Head of caudate nucleus (tissue), 42 donors: Measurements from ENCODE around the gene HNRNPH3.

Source experiments
- DNase-seq, 42 donors: peaks; one replicate each; pipeline versions ENCODE4 v3.0.0 to v3.0.0-alpha.2; 2020 to 2021; ENCODE audit warnings: mixed read lengths in 7 of 42
- intact Hi-C: fragments of 100-400 bp; cut with DNase I; formaldehyde crosslinking; loops from one replicate; pipeline ENCODE4 v1.15.0; 2022

HNRNPH3 gene

DNA sequence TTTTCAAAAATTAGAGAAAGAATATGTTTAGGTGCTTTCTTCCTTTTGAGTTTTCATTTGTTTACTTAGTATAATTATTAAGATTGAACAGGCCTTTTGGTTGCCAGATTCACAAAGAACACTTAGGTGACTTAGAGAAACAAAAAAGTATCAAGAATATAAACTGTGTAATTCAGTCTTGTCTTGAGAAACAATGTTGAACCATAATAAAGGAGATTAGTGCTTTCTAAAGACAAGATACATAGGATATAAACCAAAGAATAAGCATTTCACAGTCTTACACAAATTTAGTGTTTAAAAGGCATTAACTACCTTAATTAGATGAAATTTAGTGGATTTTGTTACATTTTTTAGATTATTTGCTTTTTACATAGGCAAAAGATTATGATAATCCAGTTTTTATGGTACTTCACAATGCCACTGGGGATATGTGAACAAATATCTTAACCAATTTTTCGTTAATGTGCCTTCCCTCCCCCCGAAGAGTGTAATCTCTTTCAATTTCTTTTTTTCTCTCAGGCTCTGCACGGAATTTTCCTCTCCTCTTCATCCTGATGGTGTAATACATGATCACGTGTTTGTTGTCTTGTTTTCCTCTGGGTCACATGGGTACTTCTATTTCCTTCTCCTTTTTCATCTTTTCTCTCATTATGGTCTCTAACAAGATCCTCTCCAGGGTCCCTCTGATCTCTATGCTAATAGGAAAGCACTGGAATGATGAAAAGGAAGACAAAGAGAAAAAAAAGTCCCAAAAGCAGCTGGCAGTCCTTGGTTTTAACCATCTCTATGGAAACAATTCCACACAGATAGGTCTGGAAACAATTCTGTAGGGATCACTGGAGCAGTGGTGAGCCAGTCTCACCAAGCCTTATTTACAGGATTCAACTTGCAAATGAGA, 3.7 kb upstream of the HNRNPH3 start:
- intact Hi-C loops: no loop called here
- DNase-seq: peak in 13 of 42 donors; percentile 17 to 82 (median 44)

- DNase-seq: no peak
- intact Hi-C loops: no loop called here
Observed at GRCh38 chr10:68329506-68329861, 2.4 kb upstream of the HNRNPH3 start.

GRCh38 chr10:68330852-68331454, 911 bp upstream of the HNRNPH3 start:
- DNase-seq: peak in 40 of 42 donors; percentile 16 to 67 (median 37)
- intact Hi-C loops: loop anchor here (5.0 to 10.0 kb wide), 2 partner anchors 254 to 476 kb away; partner anchors contain the start of gene HERC4

GRCh38 chr10:68332259-68333057, 594 bp downstream of the HNRNPH3 start, which contains the start of gene PBLD:
TSS of gene PBLD (minus strand) at chr10:68332928. CDS start at chr10:68306844, 26,084 bp downstream.
- DNase-seq: peak; percentile 60 to 89 (median 76)
- intact Hi-C loops: loop anchor here (5.0 to 10.0 kb wide), 2 partner anchors 255 to 478 kb away; partner anchors contain the start of gene HERC4

DNA sequence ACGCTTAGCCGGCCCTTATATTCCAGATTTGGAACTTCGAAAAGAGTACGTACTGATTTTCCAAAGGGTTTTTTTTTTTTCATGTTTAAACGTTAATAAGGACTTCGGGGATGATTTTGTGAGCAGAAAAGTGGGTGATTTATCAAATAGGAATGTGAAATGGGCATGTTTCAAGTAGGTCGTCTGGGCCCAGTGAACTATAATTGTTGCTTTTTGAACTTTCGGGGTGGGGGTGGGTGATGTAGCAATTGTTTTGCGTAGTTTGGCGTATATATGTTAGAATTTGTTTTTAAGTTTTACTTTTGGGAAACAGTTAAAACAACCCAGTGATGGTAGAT, 1.2 kb downstream of the HNRNPH3 start:
- intact Hi-C loops: loop anchor here (5.0 to 10.0 kb wide), 2 partner anchors 256 to 478 kb away; partner anchors contain the start of gene HERC4
- no peak for DNase-seq

DNA sequence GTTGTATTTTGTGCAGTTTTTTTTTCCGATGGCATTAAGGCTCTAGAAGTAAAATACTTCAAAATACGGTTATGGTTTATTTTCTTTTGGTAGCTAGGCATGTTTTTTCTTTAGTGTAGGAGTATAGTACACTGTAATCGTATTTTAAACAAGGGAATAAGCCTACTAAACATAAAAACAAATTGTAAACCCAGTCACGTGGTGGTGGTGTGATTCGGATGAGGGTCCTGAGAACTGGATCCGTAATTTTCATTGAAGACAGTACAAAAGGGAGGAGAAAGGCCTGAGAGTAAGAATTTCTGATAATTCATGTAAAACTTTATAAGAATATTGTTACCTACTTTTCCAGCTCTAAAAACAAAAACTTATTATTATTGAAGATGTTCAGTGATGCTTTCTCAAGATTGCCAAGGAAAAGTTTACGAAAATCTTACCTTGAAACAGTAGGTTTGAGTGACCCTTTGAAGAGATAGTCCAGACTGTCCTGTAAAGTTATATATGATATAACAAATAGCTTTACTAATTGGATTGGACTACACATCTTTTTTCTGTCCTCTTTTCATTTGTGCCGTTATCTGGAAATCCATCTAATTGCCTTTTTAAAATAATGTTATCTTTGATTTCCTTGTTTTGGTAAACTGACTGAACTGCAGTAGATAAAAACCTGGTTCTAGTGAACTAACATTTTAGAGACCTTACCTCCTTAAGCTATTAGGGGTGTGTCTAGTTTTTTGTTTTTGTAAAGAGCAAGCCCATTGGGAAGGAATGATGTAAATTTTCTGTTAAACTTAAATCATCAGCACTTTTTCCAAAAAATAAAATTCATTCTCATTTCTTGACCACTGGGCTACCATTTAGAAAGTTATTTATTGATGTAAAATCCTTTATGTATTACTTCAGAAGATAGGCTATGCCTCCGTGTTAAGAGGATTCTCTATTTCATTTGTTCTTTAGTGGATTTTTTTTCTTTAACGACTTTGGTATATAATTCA, 1.9 kb downstream of the HNRNPH3 start:
- intact Hi-C loops: loop anchor here (5.0 to 10.0 kb wide), 2 partner anchors 256 to 479 kb away; partner anchors contain the start of gene HERC4
- DNase-seq: peak in 1 of 42 donors; percentile 13

- no peak for DNase-seq
- intact Hi-C loops: loop anchor here (5.0 to 10.0 kb wide), 2 partner anchors 258 to 480 kb away; partner anchors contain the start of gene HERC4
Observed at GRCh38 chr10:68334672-68335467, 3.0 kb downstream of the HNRNPH3 start.

GRCh38 chr10:68336754-68337351, 5.0 kb downstream of the HNRNPH3 start:
- DNase-seq: no peak
- intact Hi-C loops: loop anchor here (10.0 kb wide), 1 partner anchor 482 kb away; no protein-coding TSS in a partner anchor

DNA sequence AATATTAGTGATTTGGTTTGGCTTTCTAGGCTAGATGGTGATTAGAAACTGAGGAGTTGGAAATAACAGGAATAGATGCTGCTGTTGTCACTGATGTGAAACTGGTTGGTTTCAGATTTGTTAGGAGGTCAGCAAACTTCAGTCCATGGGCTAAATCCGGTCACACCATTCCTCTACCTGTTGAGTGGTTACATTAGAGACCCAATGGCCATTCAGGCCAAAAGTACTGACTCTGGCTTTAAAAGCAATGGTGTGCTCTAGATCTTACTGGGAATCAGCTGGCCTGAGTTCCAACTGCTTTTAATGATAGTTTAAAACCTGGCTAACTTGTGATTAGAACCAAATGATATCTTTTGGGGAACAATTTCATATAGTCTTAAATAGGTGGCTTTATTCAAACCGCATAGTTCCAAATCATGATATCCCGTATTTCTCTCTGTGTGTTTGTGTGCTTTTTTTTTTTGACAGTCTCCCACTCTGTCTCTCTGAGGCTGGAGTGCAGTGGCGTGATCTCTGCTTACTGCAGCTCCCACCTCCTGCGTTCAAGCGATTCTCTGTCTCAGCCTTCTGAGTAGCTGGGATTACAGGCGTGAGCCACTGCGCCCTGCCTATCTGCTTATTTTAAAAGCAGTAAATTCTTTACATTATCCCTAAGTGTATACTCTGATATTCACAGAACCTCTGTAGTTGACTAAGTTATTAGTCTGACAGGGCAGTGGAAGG, 8.7 kb downstream of the HNRNPH3 start:
- peak in 16 of 42 donors; percentile 12 to 59 (median 26) for DNase-seq

GRCh38 chr10:68342909-68343516, 11.1 kb downstream of the HNRNPH3 start:
- DNase-seq: no peak
- intact Hi-C loops: no loop called here

More for the DNA sequence above, 8.7 kb downstream of the HNRNPH3 start:
- intact Hi-C loops: no loop called here

- intact Hi-C loops: no loop called here
- DNase-seq: no peak
Observed at GRCh38 chr10:68345621-68346020, 13.8 kb downstream of the HNRNPH3 start.

DNA sequence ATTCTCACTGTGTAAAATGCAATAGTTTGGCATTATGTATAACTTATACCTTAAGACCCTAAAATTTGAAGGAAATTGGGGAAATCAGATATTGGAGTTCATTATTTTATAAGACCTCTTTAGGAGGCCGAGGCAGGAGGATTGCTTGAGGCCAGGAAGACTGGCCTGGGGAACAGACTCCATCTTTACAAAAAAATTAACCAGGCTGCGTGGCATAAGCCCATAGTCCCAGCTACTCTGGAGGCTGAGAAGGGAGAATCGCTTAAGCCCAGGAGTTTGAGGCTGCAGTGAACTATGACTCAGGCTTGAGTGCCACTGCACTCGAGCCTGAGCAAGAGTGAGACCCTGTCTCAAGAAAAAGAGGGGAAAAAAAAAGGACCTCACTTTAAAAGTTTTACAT, 14.9 kb downstream of the HNRNPH3 start:
- intact Hi-C loops: no loop called here
- DNase-seq: no peak

DNA sequence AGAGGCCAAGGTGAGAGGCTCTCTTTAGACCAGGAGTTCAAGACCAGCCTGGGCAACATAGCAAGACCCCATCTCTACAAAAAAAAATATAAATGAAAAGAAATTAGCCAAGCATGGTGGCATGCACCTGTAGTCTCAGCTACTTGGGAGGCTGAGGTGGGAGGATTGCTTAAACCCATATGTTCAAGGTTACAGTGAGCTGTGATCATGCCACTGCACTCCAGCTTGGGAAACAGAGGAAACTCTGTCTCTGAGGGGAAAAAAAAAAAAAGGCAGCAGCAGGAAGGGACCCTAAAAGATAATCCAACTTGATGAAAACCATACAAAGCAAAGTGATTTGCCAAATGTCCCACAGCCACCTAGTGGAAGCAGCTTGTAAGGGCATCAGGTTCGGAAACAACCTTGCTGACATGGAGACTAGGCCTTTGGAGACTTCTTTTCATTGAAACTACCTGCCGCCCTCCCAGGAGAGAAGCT, 16.4 kb downstream of the HNRNPH3 start:
- intact Hi-C loops: no loop called here
- DNase-seq: peak in 23 of 42 donors; percentile 16 to 64 (median 40)

- intact Hi-C loops: no loop called here
- no peak for DNase-seq
Observed at GRCh38 chr10:68353537-68353936, 21.7 kb downstream of the HNRNPH3 start.

DNA sequence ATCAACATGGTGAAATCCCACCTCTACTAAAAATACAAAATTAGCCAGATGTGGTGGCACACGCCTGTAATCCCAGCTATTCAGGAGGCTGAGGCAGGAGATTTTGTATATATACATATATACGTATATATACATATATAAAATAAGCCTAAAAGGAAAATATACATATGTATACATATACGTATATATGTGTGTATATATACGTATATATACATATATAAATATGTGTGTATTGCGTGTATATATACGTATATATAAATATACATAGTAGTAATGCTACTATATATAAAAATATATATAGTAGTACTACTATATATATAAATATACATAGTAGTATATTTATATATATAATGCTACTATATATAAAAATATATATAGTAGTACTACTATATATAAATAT, 27.3 kb downstream of the HNRNPH3 start:
- DNase-seq: no peak
- intact Hi-C loops: no loop called here

GRCh38 chr10:68362590-68362989, 30.7 kb downstream of the HNRNPH3 start:
- no peak for DNase-seq
- intact Hi-C loops: no loop called here
